IMR-90 (cell line): ENCODE data around the gene ELMO1. TPM values are rescaled to one million over a fixed set of nuclear protein-coding genes. Genes with fewer than 3 reads are reported as not detected.

Experiments
- ATAC-seq: fragments of 200-7000 bp; cut with Tn5 transposase; 2 replicates; pipeline ENCODE4 v1.9.1; 2020; ENCODE audit warnings: low read depth, mild to moderate bottlenecking, moderate library complexity
- BruUV-seq: library from RNA; stranded (reverse); fragments of 400-500 nt; replicated peaks from 2 replicates; lab custom pipeline; 2021; lab: Mats Ljungman, UMichigan
- CTCF ChIA-PET: fragments of 300-600 bp; formaldehyde crosslinking; extraction: SDS; loops from one replicate; lab custom pipeline; 2021; ENCODE audit warnings: antibody characterized with exemption; lab: Yijun Ruan, JAX
- POLR2A ChIA-PET: fragments of 300-600 bp; sonication (Branson Sonifier 250); formaldehyde crosslinking; loops from one replicate; lab custom pipeline; 2022; ENCODE audit warnings: antibody characterized with exemption; ENCODE audit not compliant: unreplicated experiment; lab: Charles Lee
- DNase-seq: peaks from one replicate; pipeline ENCODE4 v3.0.0; 2013
- H2AFZ ChIP-seq: replicated peaks from 2 replicates; pipeline ENCODE3; 2013; ENCODE audit warnings: low read length, mild to moderate bottlenecking; ENCODE audit not compliant: poor library complexity
- H2AK5ac ChIP-seq: 2 replicates; pipeline ENCODE4 v1.6.1; 2013; ENCODE audit warnings: low read depth, low read length, inconsistent platforms
- H2AK9ac ChIP-seq: replicated peaks from 2 replicates; pipeline ENCODE3; 2013; ENCODE audit warnings: mild to moderate bottlenecking, low read depth, low read length, moderate library complexity; ENCODE audit not compliant: poor library complexity
- H2BK120ac ChIP-seq: 2 replicates; pipeline ENCODE4 v1.6.1; 2013; ENCODE audit warnings: low read depth, low read length, inconsistent platforms
- H2BK15ac ChIP-seq: 3 replicates; pipeline ENCODE4 v1.6.1; 2013; ENCODE audit warnings: low read depth, low read length, inconsistent platforms
- H2BK20ac ChIP-seq: 2 replicates; pipeline ENCODE4 v1.6.1; 2013; ENCODE audit warnings: low read depth, mild to moderate bottlenecking, inconsistent platforms, low read length, moderate library complexity
- H2BK5ac ChIP-seq: 2 replicates; pipeline ENCODE4 v1.6.1; 2013; ENCODE audit warnings: mild to moderate bottlenecking, low read depth, low read length, inconsistent platforms; ENCODE audit not compliant: poor library complexity, severe bottlenecking
- H3K14ac ChIP-seq: replicated peaks from 2 replicates; pipeline ENCODE4 v1.6.1; 2013; ENCODE audit warnings: low read depth, low read length, inconsistent platforms
- H3K18ac ChIP-seq: 2 replicates; pipeline ENCODE4 v1.6.1; 2013; ENCODE audit warnings: low read depth, low read length, control low read depth
- H3K23ac ChIP-seq: 2 replicates; pipeline ENCODE4 v1.6.1; 2013; ENCODE audit warnings: low read depth, low read length, inconsistent platforms
- H3K27ac ChIP-seq: 2 replicates; pipeline ENCODE4 v1.5.1; 2013; ENCODE audit warnings: mild to moderate bottlenecking, control low read depth, low read length; ENCODE audit not compliant: insufficient read depth
- H3K27me3 ChIP-seq: 2 replicates; pipeline ENCODE4 v1.6.1; 2013; ENCODE audit warnings: low read length; ENCODE audit not compliant: control insufficient read depth, insufficient read depth
- H3K36me3 ChIP-seq: 2 replicates; pipeline ENCODE4 v1.6.1; 2013; ENCODE audit warnings: low read length, mixed read lengths; ENCODE audit not compliant: control insufficient read depth, insufficient read depth
- H3K4ac ChIP-seq: 2 replicates; pipeline ENCODE4 v1.6.1; 2013; ENCODE audit warnings: low read depth, low read length, inconsistent platforms
- H3K4me1 ChIP-seq: 2 replicates; pipeline ENCODE4 v1.6.1; 2013; ENCODE audit warnings: low read length, mixed read lengths; ENCODE audit not compliant: control insufficient read depth, insufficient read depth
- H3K4me2 ChIP-seq: 2 replicates; pipeline ENCODE4 v1.6.1; 2013; ENCODE audit warnings: low read depth, mild to moderate bottlenecking, control low read depth, low read length, moderate library complexity
- H3K4me3 ChIP-seq: 2 replicates; pipeline ENCODE4 v1.5.1; 2013; ENCODE audit warnings: low read depth, mild to moderate bottlenecking, control low read depth, low read length, moderate library complexity; ENCODE audit not compliant: insufficient read depth
- H3K56ac ChIP-seq: 2 replicates; pipeline ENCODE4 v1.6.1; 2013; ENCODE audit warnings: low read length, inconsistent platforms; ENCODE audit not compliant: insufficient read depth; ENCODE audit errors: extremely low read depth
- H3K79me1 ChIP-seq, 2 experiments: 2 replicates each; pipeline ENCODE4 v1.6.1; 2013; ENCODE audit warnings: low read length in 2 of 2, inconsistent platforms in 1 of 2, low read depth in 1 of 2
- H3K9ac ChIP-seq: 2 replicates; pipeline ENCODE4 v1.6.1; 2013; ENCODE audit warnings: low read depth, low read length, control low read depth
- H3K9me1 ChIP-seq: 2 replicates; pipeline ENCODE4 v1.6.1; 2013; ENCODE audit warnings: low read length, inconsistent platforms; ENCODE audit not compliant: insufficient read depth
- H3K9me3 ChIP-seq: 2 replicates; pipeline ENCODE4 v1.6.1; 2013; ENCODE audit warnings: low read length; ENCODE audit not compliant: control insufficient read depth, insufficient read depth
- H4K20me1 ChIP-seq: 2 replicates; pipeline ENCODE4 v1.6.1; 2013; ENCODE audit warnings: low read length, inconsistent platforms; ENCODE audit not compliant: insufficient read depth
- H4K5ac ChIP-seq: 2 replicates; pipeline ENCODE4 v1.6.1; 2013; ENCODE audit warnings: mild to moderate bottlenecking, low read depth, low read length, control low read depth
- H4K8ac ChIP-seq, 2 experiments: 2 replicates each; pipeline ENCODE4 v1.6.1; 2013; ENCODE audit warnings: low read depth in 2 of 2, low read length in 2 of 2, control low read depth in 1 of 2, inconsistent platforms in 1 of 2
- H4K91ac ChIP-seq: 2 replicates; pipeline ENCODE4 v1.6.1; 2013; ENCODE audit warnings: low read depth, low read length, inconsistent platforms; ENCODE audit not compliant: insufficient read depth
- MXI1 ChIP-seq: IDR thresholded peaks from 2 replicates; pipeline ENCODE4 v1.6.1; 2012; ENCODE audit warnings: low read depth, mild to moderate bottlenecking, low read length, moderate library complexity, borderline replicate concordance
- RAD21 ChIP-seq: IDR thresholded peaks from 2 replicates; pipeline ENCODE4 v1.6.1; 2012; ENCODE audit warnings: low read length, improper control_type of control experiment
- RCOR1 ChIP-seq: IDR thresholded peaks from 2 replicates; pipeline ENCODE4 v1.6.1; 2012; ENCODE audit warnings: mild to moderate bottlenecking, low read length, improper control_type of control experiment; ENCODE audit not compliant: insufficient replicate concordance
- WGBS, 2 experiments: methylation state at CpG; one replicate each; pipeline versions ENCODE4 v1.1.5 to v1.1.7; 2013; ENCODE audit warnings: missing lambda C conversion rate in 2 of 2; ENCODE audit not compliant: insufficient read length in 1 of 2; ENCODE audit errors: extremely low coverage in 2 of 2; 5-methylcytosine and 5-hydroxymethylcytosine counted together
- dilution Hi-C: fragments of 300-500 bp; cut with HindIII; formaldehyde crosslinking; loops from one replicate; pipeline ENCODE4 v1.14.3; 2018; ENCODE audit warnings: low sequenced_read_pairs; ENCODE audit not compliant: unreplicated experiment
- in situ Hi-C: fragments of 300-500 bp; cut with MboI; formaldehyde crosslinking; loops from 3 replicates; pipeline ENCODE4 v1.14.3; 2019; ENCODE audit warnings: low sequenced_read_pairs, inconsistent platforms, mixed read lengths
- intact Hi-C: fragments of 100-400 bp; cut with micrococcal nuclease; formaldehyde crosslinking; loops from 2 replicates; pipeline ENCODE4 v1.10.0; 2022
- polyA plus RNA-seq, 3 experiments: library from polyadenylated mRNA; depleted of rRNA; stranded (reverse); fragments of >200 nt; gene quantifications; 2 replicates each; pipeline ENCODE4 v1.2.3, GENCODE V29; 2012; ENCODE audit warnings: low replicate concordance in 1 of 3
- total RNA-seq: library from RNA; depleted of rRNA; stranded (reverse); fragments of >200 nt; gene quantifications from 2 replicates; pipeline ENCODE4 v1.2.3, GENCODE V29; 2012
- TF ChIP-seq, protein P1 (sequence below): fragments of 150-350 bp; IDR thresholded peaks from 2 replicates; pipeline ENCODE4 v1.6.1; 2016; ENCODE audit warnings: low read depth, mild to moderate bottlenecking, low read length, moderate library complexity, borderline replicate concordance

The ELMO1 gene
- total and polyA plus RNA-seq, 2 of the 4 experiments (the other 2 are of a cell fraction), result 0.03 TPM; not detected in 1

DNA sequence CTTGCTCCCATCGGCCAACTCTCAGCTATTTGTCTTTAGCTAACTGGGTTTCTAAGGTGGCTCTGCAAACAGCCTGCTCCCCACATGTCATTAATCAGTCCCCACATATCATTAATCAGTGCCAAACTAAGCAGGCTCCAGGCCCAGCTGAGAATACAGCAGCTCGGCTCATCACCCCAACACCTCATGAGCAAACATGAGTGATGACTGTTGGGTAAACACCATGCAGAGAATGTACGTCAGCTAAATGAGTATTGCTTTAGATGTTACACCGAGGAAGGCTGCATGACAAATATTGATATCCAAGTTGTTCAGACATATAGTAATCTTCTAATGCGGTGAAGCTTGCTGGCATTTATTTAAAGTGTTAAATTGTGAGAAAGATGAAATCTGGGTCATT, 536.9 kb downstream of the ELMO1 start:
- ATAC-seq (no peak), DNase-seq (no peak)
- no peaks in the 10 kb centered on the region for H3K79me1 ChIP-seq
- H3K9me3 ChIP-seq, result no peaks in the 10 kb centered on the region
- no peaks in the 10 kb centered on the region for H3K36me3 ChIP-seq
- H3K4me1 ChIP-seq, result no peaks in the 10 kb centered on the region
- H3K23ac ChIP-seq, result no peak overlapping the region
- CTCF ChIA-PET, result no interaction called here
- H3K14ac ChIP-seq, result no peak overlapping the region
- H2BK20ac ChIP-seq, result no peak overlapping the region
- no peaks in the 10 kb centered on the region for H4K20me1 ChIP-seq
- H2BK120ac ChIP-seq, result no peak overlapping the region
- no peak overlapping the region for H3K4me3 ChIP-seq
- in situ Hi-C loops, result no loop called here
- H2BK15ac ChIP-seq, result no peak overlapping the region
- no peak overlapping the region for H2AK5ac ChIP-seq
- H3K4ac ChIP-seq, result no peak overlapping the region
- no peak overlapping the region for H3K18ac ChIP-seq
- POLR2A ChIA-PET, result no interaction called here
- intact Hi-C loops, result no loop called here
- dilution Hi-C loops, result no loop called here
- no peak overlapping the region for H4K8ac ChIP-seq
- 17% methylated on average over 1 of the region's 5 CpGs; no CpG with 5 or more reads in 1 of the 2 experiments for WGBS, 2 experiments
- H3K9me1 ChIP-seq, result no peaks in the 10 kb centered on the region
- H2AK9ac ChIP-seq, result no peak overlapping the region
- no peak overlapping the region for H2AFZ ChIP-seq
- no peak overlapping the region for H3K9ac ChIP-seq
- TF ChIP-seq RCOR1, result no peak
- no peak for TF ChIP-seq RAD21
- no peak for TF ChIP-seq MXI1
- TF ChIP-seq, protein P1, sequence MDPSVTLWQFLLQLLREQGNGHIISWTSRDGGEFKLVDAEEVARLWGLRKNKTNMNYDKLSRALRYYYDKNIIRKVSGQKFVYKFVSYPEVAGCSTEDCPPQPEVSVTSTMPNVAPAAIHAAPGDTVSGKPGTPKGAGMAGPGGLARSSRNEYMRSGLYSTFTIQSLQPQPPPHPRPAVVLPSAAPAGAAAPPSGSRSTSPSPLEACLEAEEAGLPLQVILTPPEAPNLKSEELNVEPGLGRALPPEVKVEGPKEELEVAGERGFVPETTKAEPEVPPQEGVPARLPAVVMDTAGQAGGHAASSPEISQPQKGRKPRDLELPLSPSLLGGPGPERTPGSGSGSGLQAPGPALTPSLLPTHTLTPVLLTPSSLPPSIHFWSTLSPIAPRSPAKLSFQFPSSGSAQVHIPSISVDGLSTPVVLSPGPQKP, result no peak
- H4K91ac ChIP-seq, result no peak overlapping the region
- H4K5ac ChIP-seq, result no peak overlapping the region
- no peak overlapping the region for H3K27ac ChIP-seq
- no peak overlapping the region for H3K4me2 ChIP-seq
- H3K56ac ChIP-seq, result no peak overlapping the region
- H3K27me3 ChIP-seq, result no peaks in the 10 kb centered on the region
- BruUV-seq, result no TSS peak
- no peak overlapping the region for H2BK5ac ChIP-seq
